Body of pancreas (tissue), 4 donors: ENCODE measurements around the gene IQGAP2.

Experiments
- POLR2A ChIP-seq, 3 donors: fragments of 450-650 bp; IDR thresholded peaks; one replicate each; pipeline ENCODE4 v1.6.1; 2016; ENCODE audit warnings: antibody characterized with exemption in 3 of 3, mild to moderate bottlenecking in 2 of 3
- TF ChIP-seq, protein P1 (sequence below), 7 experiments: fragments of 450-650 bp in 4 of 7; fragments of 200-600 bp in 3 of 7; sonication (generic) in 3 of 7; IDR thresholded peaks; one replicate each; pipeline ENCODE4 v1.5.1; 2016 to 2019; ENCODE audit warnings: antibody characterized with exemption in 7 of 7

GRCh38 chr5:76745670-76746069 is 342.6 kb downstream of the IQGAP2 start:
- TF ChIP-seq, protein P1, sequence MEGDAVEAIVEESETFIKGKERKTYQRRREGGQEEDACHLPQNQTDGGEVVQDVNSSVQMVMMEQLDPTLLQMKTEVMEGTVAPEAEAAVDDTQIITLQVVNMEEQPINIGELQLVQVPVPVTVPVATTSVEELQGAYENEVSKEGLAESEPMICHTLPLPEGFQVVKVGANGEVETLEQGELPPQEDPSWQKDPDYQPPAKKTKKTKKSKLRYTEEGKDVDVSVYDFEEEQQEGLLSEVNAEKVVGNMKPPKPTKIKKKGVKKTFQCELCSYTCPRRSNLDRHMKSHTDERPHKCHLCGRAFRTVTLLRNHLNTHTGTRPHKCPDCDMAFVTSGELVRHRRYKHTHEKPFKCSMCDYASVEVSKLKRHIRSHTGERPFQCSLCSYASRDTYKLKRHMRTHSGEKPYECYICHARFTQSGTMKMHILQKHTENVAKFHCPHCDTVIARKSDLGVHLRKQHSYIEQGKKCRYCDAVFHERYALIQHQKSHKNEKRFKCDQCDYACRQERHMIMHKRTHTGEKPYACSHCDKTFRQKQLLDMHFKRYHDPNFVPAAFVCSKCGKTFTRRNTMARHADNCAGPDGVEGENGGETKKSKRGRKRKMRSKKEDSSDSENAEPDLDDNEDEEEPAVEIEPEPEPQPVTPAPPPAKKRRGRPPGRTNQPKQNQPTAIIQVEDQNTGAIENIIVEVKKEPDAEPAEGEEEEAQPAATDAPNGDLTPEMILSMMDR (IDR thresholded peaks at IDR 0.05): no peak
- TF ChIP-seq POLR2A (IDR thresholded peaks at IDR 0.05): no peak
